H1 (cell line): ENCODE measurements around the gene PLCB1. TPM values are rescaled to one million over a fixed set of nuclear protein-coding genes. Genes with fewer than 3 reads are reported as not detected.

ENCODE experiments used
- CTCF ChIA-PET: fragments of 300-600 bp; sonication (Branson Sonifier 250); formaldehyde crosslinking; loops from one replicate; lab custom pipeline; 2021; ENCODE audit not compliant: partially characterized antibody; lab: Charles Lee
- POLR2A ChIA-PET: fragments of 300-600 bp; sonication (Branson Sonifier 250); formaldehyde crosslinking; loops from one replicate; lab custom pipeline; 2021; ENCODE audit warnings: inconsistent platforms; ENCODE audit not compliant: partially characterized antibody; lab: Charles Lee
- DNase-seq, 2 experiments: peaks; one replicate each; pipeline versions ENCODE4 v3.0.0 to v3.0.0-alpha.2; 2010 to 2022; ENCODE audit warnings: low spot score in 2 of 2, low read depth in 1 of 2, mixed read lengths in 1 of 2
- FAIRE-seq: peaks from 2 replicates; lab custom pipeline; 2011; peaks lifted over from hg19 to GRCh38; lab: Jason Lieb, UNC
- H2AFZ ChIP-seq: 2 replicates; pipeline ENCODE4 v1.8.1; 2012; ENCODE audit warnings: low read length, inconsistent platforms
- H2AK5ac ChIP-seq: 2 replicates; pipeline ENCODE4 v1.6.1; 2013; ENCODE audit warnings: low read depth, low read length
- H2BK120ac ChIP-seq: replicated peaks from 2 replicates; pipeline ENCODE3; 2013; ENCODE audit warnings: low read depth, low read length, inconsistent platforms
- H2BK12ac ChIP-seq: 2 replicates; pipeline ENCODE4 v1.6.1; 2013; ENCODE audit warnings: low read depth, low read length
- H2BK15ac ChIP-seq: 2 replicates; pipeline ENCODE4 v1.6.1; 2013; ENCODE audit warnings: low read length
- H2BK20ac ChIP-seq: 2 replicates; pipeline ENCODE4 v1.6.1; 2013; ENCODE audit warnings: low read length
- H2BK5ac ChIP-seq: 2 replicates; pipeline ENCODE4 v1.6.1; 2013; ENCODE audit warnings: low read depth, low read length
- H3K14ac ChIP-seq: 2 replicates; pipeline ENCODE4 v1.6.1; 2013; ENCODE audit warnings: inconsistent platforms; ENCODE audit not compliant: insufficient read length
- H3K18ac ChIP-seq: 2 replicates; pipeline ENCODE4 v1.6.1; 2013; ENCODE audit warnings: low read length; ENCODE audit errors: extremely low read depth
- H3K23ac ChIP-seq: 2 replicates; pipeline ENCODE4 v1.6.1; 2013; ENCODE audit warnings: inconsistent platforms; ENCODE audit not compliant: insufficient read length
- H3K23me2 ChIP-seq: 2 replicates; pipeline ENCODE4 v1.6.1; 2013; ENCODE audit warnings: low read depth, low read length
- H3K27ac ChIP-seq: 2 replicates; pipeline ENCODE4 v1.6.1; 2011; ENCODE audit warnings: low read depth, low read length, inconsistent platforms
- H3K27me3 ChIP-seq, 4 experiments: replicated peaks in 1 of 4; 1 replicate in 1 of 4; 2 replicates in 3 of 4; pipeline versions ENCODE4 v1.6.1 to v1.8.1; 2011 to 2013; ENCODE audit warnings: low read length in 3 of 4, mild to moderate bottlenecking in 3 of 4, inconsistent platforms in 2 of 4, mixed read lengths in 2 of 4, moderate library complexity in 1 of 4; ENCODE audit not compliant: control insufficient read depth in 3 of 4, insufficient read depth in 3 of 4; ENCODE audit errors: extremely low read depth in 1 of 4
- H3K36me3 ChIP-seq, 4 experiments: 2 replicates each; pipeline versions ENCODE4 v1.6.1 to v1.8.1; 2011 to 2013; ENCODE audit warnings: mild to moderate bottlenecking in 4 of 4, low read length in 3 of 4, moderate library complexity in 2 of 4, control low read depth in 1 of 4, inconsistent platforms in 1 of 4; ENCODE audit not compliant: insufficient read depth in 4 of 4, control insufficient read depth in 2 of 4
- H3K4ac ChIP-seq: replicated peaks from 2 replicates; pipeline ENCODE3; 2013; ENCODE audit warnings: low read length, low read depth, mixed read lengths, inconsistent platforms; ENCODE audit not compliant: insufficient read length
- H3K4me1 ChIP-seq, 4 experiments: replicated peaks in 1 of 4; 1 replicate in 1 of 4; 2 replicates in 3 of 4; pipeline versions ENCODE4 v1.6.1 to v1.8.1; 2011 to 2013; ENCODE audit warnings: low read length in 3 of 4, inconsistent platforms in 2 of 4, mixed read lengths in 1 of 4; ENCODE audit not compliant: insufficient read depth in 4 of 4, control insufficient read depth in 3 of 4
- H3K4me2 ChIP-seq, 2 experiments: 2 replicates each; pipeline versions ENCODE4 v1.6.1 to v1.8.1; 2011 to 2013; ENCODE audit warnings: low read depth in 2 of 2, low read length in 2 of 2, control low read depth in 1 of 2, inconsistent platforms in 1 of 2, mild to moderate bottlenecking in 1 of 2; ENCODE audit not compliant: insufficient read depth in 1 of 2
- H3K4me3 ChIP-seq, 4 experiments: fragments of 200-600, 300-600 bp in 1 of 4; sonication (generic), shearing (Covaris generic), sonication (Bioruptor Twin) in 1 of 4; 2 replicates each; pipeline versions ENCODE4 v1.5.1 to v1.8.1; 2011 to 2016; ENCODE audit warnings: low read length in 4 of 4, low read depth in 3 of 4, control low read depth in 2 of 4, inconsistent platforms in 2 of 4, mild to moderate bottlenecking in 2 of 4, mixed read lengths in 1 of 4, moderate library complexity in 1 of 4; ENCODE audit not compliant: insufficient read depth in 2 of 4; ENCODE audit errors: extremely low read depth in 1 of 4
- H3K56ac ChIP-seq: replicated peaks from 2 replicates; pipeline ENCODE3; 2013; ENCODE audit warnings: low read depth, mild to moderate bottlenecking, mixed read lengths, low read length, inconsistent platforms; ENCODE audit not compliant: insufficient read length
- H3K79me1 ChIP-seq: 2 replicates; pipeline ENCODE4 v1.6.1; 2013; ENCODE audit warnings: low read depth, low read length, control low read depth
- H3K79me2 ChIP-seq, 2 experiments: 2 replicates each; pipeline versions ENCODE4 v1.6.1 to v1.8.1; 2012 to 2013; ENCODE audit warnings: low read length in 2 of 2, mild to moderate bottlenecking in 2 of 2, inconsistent platforms in 1 of 2; ENCODE audit not compliant: insufficient read depth in 2 of 2, control insufficient read depth in 1 of 2
- H3K9ac ChIP-seq, 4 experiments: replicated peaks in 1 of 4; 1 replicate in 1 of 4; 2 replicates in 3 of 4; pipeline versions ENCODE4 v1.6.1 to v1.8.1; 2011 to 2013; ENCODE audit warnings: low read depth in 3 of 4, low read length in 3 of 4, control low read depth in 2 of 4, mild to moderate bottlenecking in 2 of 4, moderate library complexity in 2 of 4, inconsistent platforms in 1 of 4; ENCODE audit errors: extremely low read depth in 1 of 4
- H3K9me3 ChIP-seq, 2 experiments: 2 replicates each; pipeline versions ENCODE4 v1.6.1 to v1.8.1; 2012 to 2013; ENCODE audit warnings: mild to moderate bottlenecking in 2 of 2, moderate library complexity in 2 of 2, control low read depth in 1 of 2, inconsistent platforms in 1 of 2, low read depth in 1 of 2, low read length in 1 of 2, mixed read lengths in 1 of 2; ENCODE audit not compliant: insufficient read depth in 2 of 2
- H4K20me1 ChIP-seq, 2 experiments: replicated peaks in 1 of 2; 2 replicates each; pipeline versions ENCODE3 to v1.8.1; 2011 to 2013; ENCODE audit warnings: inconsistent platforms in 2 of 2, low read length in 2 of 2, mild to moderate bottlenecking in 1 of 2; ENCODE audit not compliant: insufficient read depth in 2 of 2, control insufficient read depth in 1 of 2
- H4K5ac ChIP-seq: 2 replicates; pipeline ENCODE4 v1.6.1; 2013; ENCODE audit warnings: low read length, low read depth, mixed read lengths, inconsistent platforms; ENCODE audit not compliant: insufficient read length
- H4K8ac ChIP-seq: 2 replicates; pipeline ENCODE4 v1.8.0; 2013; ENCODE audit warnings: mild to moderate bottlenecking, moderate library complexity, low read length, inconsistent platforms; ENCODE audit not compliant: insufficient read depth; ENCODE audit errors: extremely low read depth
- H4K91ac ChIP-seq: replicated peaks from 2 replicates; pipeline ENCODE3; 2013; ENCODE audit warnings: low read length, mixed read lengths, inconsistent platforms; ENCODE audit not compliant: insufficient read length
- E2F6 ChIP-seq: IDR thresholded peaks from 2 replicates; pipeline ENCODE4 v1.6.1; 2012; ENCODE audit warnings: inconsistent platforms
- EP300 ChIP-seq, 2 experiments: IDR thresholded peaks; 1 replicate in 1 of 2; 2 replicates in 1 of 2; pipeline ENCODE4 v1.6.1; 2011 to 2012; ENCODE audit warnings: low read depth in 2 of 2, low read length in 2 of 2, mild to moderate bottlenecking in 2 of 2, borderline replicate concordance in 1 of 2, inconsistent platforms in 1 of 2, moderate library complexity in 1 of 2
- EZH2 ChIP-seq: fragments of 200-600 bp; sonication (generic); IDR thresholded peaks from 2 replicates; pipeline ENCODE4 v1.7.1; 2012; ENCODE audit warnings: low read depth, mild to moderate bottlenecking, moderate library complexity, low read length, inconsistent platforms; ENCODE audit not compliant: severe bottlenecking
- GABPA ChIP-seq: IDR thresholded peaks from 2 replicates; pipeline ENCODE4 v1.6.1; 2011; ENCODE audit warnings: mild to moderate bottlenecking, low read length, moderate library complexity, borderline replicate concordance; ENCODE audit not compliant: insufficient read depth
- GTF2F1 ChIP-seq: IDR thresholded peaks from 2 replicates; pipeline ENCODE4 v1.6.1; 2012; ENCODE audit warnings: low read depth, low read length, improper control_type of control experiment, borderline replicate concordance
- HDAC6 ChIP-seq: IDR thresholded peaks from one replicate; pipeline ENCODE4 v1.7.1; 2012; ENCODE audit warnings: low read depth, mild to moderate bottlenecking, inconsistent platforms, low read length, moderate library complexity
- KDM1A ChIP-seq: fragments of 200-600, 300-600 bp; sonication (generic); IDR thresholded peaks from 2 replicates; pipeline ENCODE4 v1.7.1; 2016; ENCODE audit warnings: mild to moderate bottlenecking, low read length, borderline replicate concordance
- NANOG ChIP-seq: IDR thresholded peaks from 2 replicates; pipeline ENCODE4 v1.6.1; 2011; ENCODE audit warnings: low read length, low read depth, mild to moderate bottlenecking, inconsistent platforms; ENCODE audit not compliant: insufficient read depth, poor library complexity, severe bottlenecking
- POU5F1 ChIP-seq: IDR thresholded peaks from 2 replicates; pipeline ENCODE4 v1.6.1; 2011; ENCODE audit warnings: low read depth, mild to moderate bottlenecking, low read length, moderate library complexity
- SP1 ChIP-seq: IDR thresholded peaks from 2 replicates; pipeline ENCODE4 v1.6.1; 2011; ENCODE audit warnings: low read depth, low read length
- SUZ12 ChIP-seq: fragments of 200-600 bp; sonication (generic); IDR thresholded peaks from 2 replicates; pipeline ENCODE4 v1.6.1; 2012; ENCODE audit warnings: mild to moderate bottlenecking, inconsistent platforms, low read length, moderate library complexity, mixed read lengths
- TAF7 ChIP-seq: optimal IDR thresholded peaks from 2 replicates; pipeline ENCODE3; 2011; ENCODE audit warnings: low read depth, mild to moderate bottlenecking, inconsistent platforms, low read length, moderate library complexity, borderline replicate concordance
- TCF12 ChIP-seq: IDR thresholded peaks from 2 replicates; pipeline ENCODE4 v1.6.1; 2011; ENCODE audit warnings: low read depth, mild to moderate bottlenecking, low read length
- WGBS, 2 experiments: shearing (Covaris generic) in 1 of 2; methylation state at CpG; one replicate each; pipeline versions ENCODE4 v1.1.6 to v1.1.7; 2013 to 2015; ENCODE audit warnings: low lambda C conversion rate in 2 of 2, mixed read lengths in 2 of 2, inconsistent platforms in 1 of 2, low coverage in 1 of 2, missing lambda C conversion rate in 1 of 2; ENCODE audit not compliant: insufficient replicate concordance in 2 of 2, insufficient coverage in 1 of 2, insufficient read length in 1 of 2; ENCODE audit errors: extremely low coverage in 1 of 2, missing lambda C conversion rate in 1 of 2; 5-methylcytosine and 5-hydroxymethylcytosine counted together
- polyA plus RNA-seq, 7 experiments: library from polyadenylated mRNA; depleted of rRNA in 3 of 7; stranded (reverse) in 5 of 7; unstranded in 2 of 7; fragments of >200 nt in 5 of 7; fragments of 200-250 nt in 2 of 7; gene quantifications; 1 replicate in 5 of 7; 2 replicates in 1 of 7; 4 replicates in 1 of 7; pipeline versions ENCODE4 v1.2.1 to v1.2.3, GENCODE V29; 2011 to 2013; ENCODE audit warnings: missing spikeins in 2 of 7, mixed read lengths in 2 of 7
- total RNA-seq: library from RNA; stranded (reverse); fragmentation: NEBNext Ultra II Directional; extraction: Animal tissue kit (Norgen Biotek cat#: 25700); gene quantifications from 2 replicates; pipeline ENCODE4 v1.2.1, GENCODE V29; 2021

Gene PLCB1
- total and polyA plus RNA-seq, 2 of the 8 experiments (the other 6 are each of a cell fraction or from before 2014, with no cell fraction given), result 2.6 to 9.1 TPM

- no peaks in the 10 kb centered on the region for H3K79me2 ChIP-seq
- TF ChIP-seq GABPA, result no peak
- no peak for TF ChIP-seq KDM1A
- no peak for TF ChIP-seq POU5F1
- TF ChIP-seq TCF12, result no peak
- TF ChIP-seq TAF7, result no peak
- no peak for TF ChIP-seq HDAC6
- TF ChIP-seq EP300 (IDR thresholded peaks at IDR 0.05; ENCODE audit: borderline replicate concordance in 1 of 2, low read depth in 2 of 2, low read length in 2 of 2), result no peak
- TF ChIP-seq GTF2F1, result no peak
- no peak for TF ChIP-seq SUZ12
- TF ChIP-seq E2F6, result no peak
- TF ChIP-seq SP1, result no peak
- TF ChIP-seq NANOG, result no peak
- TF ChIP-seq EZH2, result no peak
- TF ChIP-seq, all 59 proteins: peak for 0
- Histone ChIP-seq H3K4me2 (no peak overlapping the region), H4K91ac (no peak overlapping the region), H3K14ac (no peak overlapping the region), H3K4me1 (no peaks in the 10 kb centered on the region), H3K36me3 (no peaks in the 10 kb centered on the region), H3K4ac (no peak overlapping the region), H3K56ac (no peak overlapping the region), H3K4me3 (no peak overlapping the region), H4K5ac (no peak overlapping the region), H3K27ac (no peak overlapping the region), H2BK5ac (no peak overlapping the region), H3K23ac (no peak overlapping the region), H2BK15ac (no peak overlapping the region), H2AK5ac (no peak overlapping the region), H4K8ac (no peak overlapping the region), H4K20me1 (no peaks in the 10 kb centered on the region), H2AFZ (no peak overlapping the region), H3K9me3 (no peaks in the 10 kb centered on the region), H3K23me2 (no peaks in the 10 kb centered on the region), H3K27me3 (no peaks in the 10 kb centered on the region), H3K79me1 (no peaks in the 10 kb centered on the region), H2BK20ac (no peak overlapping the region), H2BK12ac (no peak overlapping the region), H3K9ac (no peak overlapping the region), H2BK120ac (no peak overlapping the region), H3K18ac (no peak overlapping the region)
- ChIA-PET POLR2A (no interaction called here), CTCF (no interaction called here)
- DNase-seq (no peak), FAIRE-seq (no peak)
- 68% methylated on average over 4 of the region's 4 CpGs; no CpG with 5 or more reads in 1 of the 2 experiments for WGBS, 2 experiments
Observed at GRCh38 chr20:8425016-8425415, 292.9 kb downstream of the PLCB1 start.
